ENCODE data around the gene IARS1. TPM values are rescaled to one million over a fixed set of nuclear protein-coding genes. Genes with fewer than 3 reads are reported as not detected.

IARS1 gene
- total RNA-seq, 4 donors from 2014 or later: 25.4 to 70.7 (median 48.0) TPM

DNA sequence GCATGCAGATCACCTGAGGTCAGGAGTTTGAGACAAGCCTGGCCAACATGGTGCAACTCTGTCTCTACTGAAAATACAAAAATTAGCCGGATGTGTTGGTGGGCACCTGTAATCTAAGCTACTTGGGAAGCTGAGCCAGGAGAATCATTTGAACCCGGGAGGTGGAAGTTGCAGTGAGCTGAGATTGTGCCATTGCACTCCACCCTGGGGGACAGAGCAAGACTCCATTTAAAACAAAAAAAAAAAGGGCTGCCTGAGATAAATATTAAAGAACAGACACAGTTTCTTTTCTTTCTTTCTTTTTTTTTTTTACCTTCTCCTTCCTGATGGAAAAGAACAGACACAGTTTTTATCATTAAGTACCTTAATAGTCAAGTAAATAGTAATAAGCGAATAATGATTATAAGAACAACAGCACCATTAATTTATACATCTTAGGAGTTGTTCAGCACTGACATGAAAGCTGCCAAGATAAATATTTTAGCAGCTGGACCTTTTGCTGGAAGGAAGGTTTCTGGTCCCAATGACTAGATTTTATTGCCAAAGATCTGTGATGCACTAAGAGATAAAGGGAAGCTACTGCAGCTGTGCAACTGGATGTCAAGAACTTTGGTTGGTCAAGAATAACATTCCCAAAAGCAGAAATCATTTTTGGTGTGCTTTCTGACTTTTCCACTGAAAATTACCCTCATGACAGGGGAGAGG lies 39.2 kb upstream of the IARS1 start:
- no peaks in the 10 kb centered on the region for H3K27me3 ChIP-seq
- H3K27ac ChIP-seq: no peak overlapping the region
- 83 to 86% methylated on average over 3 of the region's 3 CpGs for WGBS, 2 donors (ENCODE audit: low coverage in 1 of 2)
- H3K9me3 ChIP-seq: no peaks in the 10 kb centered on the region
- H3K4me3 ChIP-seq: no peak overlapping the region
- in situ Hi-C loops (cut with MboI; ENCODE audit: low pct_ligation_motif_present in 1 of 4, low pct_unique_long_range_greater_than_20kb in 1 of 4, low sequenced_read_pairs in 3 of 4): loop anchor here in 3 of 4 donors (10.0 to 25.0 kb wide), 5 partner anchors 102 to 455 kb away; no protein-coding TSS in a partner anchor
- intact Hi-C loops (cut with DNase I; ENCODE audit: low total_unique reads): loop anchor here (5.0 kb wide), 1 partner anchor 305 kb away; no protein-coding TSS in a partner anchor
- no peak for DNase-seq
- no peak for TF ChIP-seq POLR2AphosphoS5 (IDR thresholded peaks at IDR 0.05)
- TF ChIP-seq, protein P1, sequence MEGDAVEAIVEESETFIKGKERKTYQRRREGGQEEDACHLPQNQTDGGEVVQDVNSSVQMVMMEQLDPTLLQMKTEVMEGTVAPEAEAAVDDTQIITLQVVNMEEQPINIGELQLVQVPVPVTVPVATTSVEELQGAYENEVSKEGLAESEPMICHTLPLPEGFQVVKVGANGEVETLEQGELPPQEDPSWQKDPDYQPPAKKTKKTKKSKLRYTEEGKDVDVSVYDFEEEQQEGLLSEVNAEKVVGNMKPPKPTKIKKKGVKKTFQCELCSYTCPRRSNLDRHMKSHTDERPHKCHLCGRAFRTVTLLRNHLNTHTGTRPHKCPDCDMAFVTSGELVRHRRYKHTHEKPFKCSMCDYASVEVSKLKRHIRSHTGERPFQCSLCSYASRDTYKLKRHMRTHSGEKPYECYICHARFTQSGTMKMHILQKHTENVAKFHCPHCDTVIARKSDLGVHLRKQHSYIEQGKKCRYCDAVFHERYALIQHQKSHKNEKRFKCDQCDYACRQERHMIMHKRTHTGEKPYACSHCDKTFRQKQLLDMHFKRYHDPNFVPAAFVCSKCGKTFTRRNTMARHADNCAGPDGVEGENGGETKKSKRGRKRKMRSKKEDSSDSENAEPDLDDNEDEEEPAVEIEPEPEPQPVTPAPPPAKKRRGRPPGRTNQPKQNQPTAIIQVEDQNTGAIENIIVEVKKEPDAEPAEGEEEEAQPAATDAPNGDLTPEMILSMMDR (IDR thresholded peaks at IDR 0.05): no peak
- TF ChIP-seq EP300 (IDR thresholded peaks at IDR 0.05; ENCODE audit: low read depth): no peak
- no peak for TF ChIP-seq POLR2A (IDR thresholded peaks at IDR 0.05)
- H3K36me3 ChIP-seq: no peaks in the 10 kb centered on the region
- no peaks in the 10 kb centered on the region for H3K4me1 ChIP-seq

DNA sequence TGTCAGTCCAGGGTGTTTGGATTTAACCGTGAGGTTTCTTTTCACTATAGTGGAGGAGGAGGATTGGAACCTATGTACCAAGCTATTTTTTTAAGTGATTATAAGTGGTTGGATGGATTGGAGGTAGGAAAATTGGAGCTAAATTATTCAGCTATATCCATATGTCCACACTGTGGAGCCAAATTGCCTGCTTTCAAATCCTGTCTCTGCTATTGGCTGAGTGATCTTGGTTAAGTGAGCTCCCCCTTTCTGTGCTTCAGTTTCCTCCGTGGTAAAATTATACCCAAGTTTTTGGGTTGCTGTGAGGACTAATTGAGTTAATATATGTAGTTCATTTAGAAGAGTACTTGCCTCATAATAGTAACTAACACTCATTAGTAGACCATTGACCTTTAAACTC lies 34.7 kb upstream of the IARS1 start:
- WGBS, 2 donors (ENCODE audit: low coverage in 1 of 2): 31 to 42% methylated on average over 2 of the region's 2 CpGs
- H3K9me3 ChIP-seq: no peaks in the 10 kb centered on the region
- peaks cover 11 to 26% (median 16%) of the 10 kb centered on the region in 4 donors for H3K4me1 ChIP-seq
- H3K27me3 ChIP-seq: no peaks in the 10 kb centered on the region
- H3K27ac ChIP-seq: no peak overlapping the region
- H3K4me3 ChIP-seq: no peak overlapping the region
- TF ChIP-seq POLR2AphosphoS5 (IDR thresholded peaks at IDR 0.05) (no peak), EP300 (IDR thresholded peaks at IDR 0.05; ENCODE audit: low read depth) (no peak), POLR2A (IDR thresholded peaks at IDR 0.05) (no peak)
- TF ChIP-seq, protein P1 (IDR thresholded peaks at IDR 0.05): no peak
- no peak for DNase-seq
- in situ Hi-C loops (cut with MboI; ENCODE audit: low pct_ligation_motif_present in 1 of 4, low pct_unique_long_range_greater_than_20kb in 1 of 4, low sequenced_read_pairs in 3 of 4) (loop anchor here in 2 of 4 donors (25.0 kb wide), 2 partner anchors 109 to 459 kb away; no protein-coding TSS in a partner anchor), intact Hi-C loops (cut with DNase I; ENCODE audit: low total_unique reads) (no loop called here)
- no peaks in the 10 kb centered on the region for H3K36me3 ChIP-seq

DNA sequence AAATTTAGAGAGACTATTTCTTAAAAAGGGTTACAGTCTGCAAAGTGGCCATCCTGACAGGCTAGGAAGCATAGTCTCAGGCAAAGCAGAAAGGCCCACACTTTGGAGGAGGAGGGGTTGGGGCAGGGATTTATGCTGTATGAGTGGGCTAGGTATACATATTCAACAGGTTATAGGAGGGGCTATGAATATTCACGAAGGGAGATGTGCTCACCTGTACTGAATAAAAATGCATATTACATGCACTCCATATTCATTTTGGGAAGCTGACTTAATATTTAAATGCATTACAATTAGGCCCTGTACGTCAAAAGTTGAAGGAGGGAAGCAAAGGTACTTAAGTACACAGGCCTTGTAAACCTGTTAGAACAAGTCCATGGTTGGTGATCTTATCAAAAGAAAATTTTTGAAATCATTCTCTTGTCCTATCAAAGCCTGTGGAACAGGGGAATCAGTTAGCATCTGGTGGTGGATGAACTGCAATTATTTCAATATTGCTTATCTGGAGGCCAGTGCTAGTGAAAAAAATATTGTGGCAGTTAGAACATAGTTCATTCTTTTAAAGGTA lies 33.9 kb upstream of the IARS1 start:
- no peak overlapping the region for H3K4me3 ChIP-seq
- no peaks in the 10 kb centered on the region for H3K27me3 ChIP-seq
- DNase-seq: no peak
- in situ Hi-C loops (cut with MboI; ENCODE audit: low pct_ligation_motif_present in 1 of 4, low pct_unique_long_range_greater_than_20kb in 1 of 4, low sequenced_read_pairs in 3 of 4) (loop anchor here in 2 of 4 donors (25.0 kb wide), 2 partner anchors 110 to 460 kb away; no protein-coding TSS in a partner anchor), intact Hi-C loops (cut with DNase I; ENCODE audit: low total_unique reads) (no loop called here)
- no peak overlapping the region for H3K27ac ChIP-seq
- WGBS, 2 donors (ENCODE audit: low coverage in 1 of 2): 76 to 85% methylated on average over 2 of the region's 2 CpGs
- peaks cover 0 to 4% (median under 1%) of the 10 kb centered on the region in 4 donors for H3K36me3 ChIP-seq
- TF ChIP-seq POLR2A (IDR thresholded peaks at IDR 0.05) (no peak), POLR2AphosphoS5 (IDR thresholded peaks at IDR 0.05) (no peak), EP300 (IDR thresholded peaks at IDR 0.05; ENCODE audit: low read depth) (no peak)
- TF ChIP-seq, protein P1 (IDR thresholded peaks at IDR 0.05): no peak
- H3K9me3 ChIP-seq: no peaks in the 10 kb centered on the region
- H3K4me1 ChIP-seq: peaks cover 11 to 26% (median 16%) of the 10 kb centered on the region in 4 donors

DNA sequence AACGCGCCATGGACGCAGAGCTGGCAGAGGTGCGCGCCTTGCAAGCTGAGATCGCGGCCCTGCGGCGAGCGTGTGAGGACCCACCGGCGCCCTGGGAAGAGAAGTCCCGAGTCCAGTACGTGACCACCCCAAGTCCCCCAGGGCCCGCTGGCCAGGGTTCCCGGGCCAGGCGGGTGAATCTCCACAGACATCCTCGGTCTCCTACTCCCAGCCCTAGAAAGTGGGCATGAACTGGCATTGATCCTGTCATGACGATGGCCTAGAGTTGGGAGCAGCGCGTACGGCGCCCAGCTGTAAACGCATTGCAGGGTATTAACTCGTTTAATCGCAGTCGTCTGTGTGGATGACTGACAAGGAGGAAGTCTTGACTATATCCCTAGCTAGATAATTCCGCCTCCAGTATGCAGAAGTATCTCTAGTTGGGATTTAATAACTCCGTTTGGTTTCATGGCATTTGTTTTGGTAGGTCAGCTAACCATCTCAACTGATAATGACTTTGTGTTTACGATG lies 32.5 kb upstream of the IARS1 start:
- no peak for DNase-seq
- Histone ChIP-seq H3K27me3 (no peaks in the 10 kb centered on the region), H3K4me3 (peak overlapping the region; percentile 58 to 91 (median 73)), H3K27ac (peak overlapping the region; percentile 90 to 95 (median 92)), H3K9me3 (no peaks in the 10 kb centered on the region), H3K4me1 (peaks cover 11 to 26% (median 16%) of the 10 kb centered on the region in 4 donors), H3K36me3 (peaks cover 0 to 15% (median 7%) of the 10 kb centered on the region in 4 donors)
- 1 to 17% methylated on average over 2 to 25 of the region's 30 CpGs for WGBS, 2 donors (ENCODE audit: low coverage in 1 of 2)
- TF ChIP-seq EP300 (IDR thresholded peaks at IDR 0.05; ENCODE audit: low read depth): no peak
- TF ChIP-seq POLR2AphosphoS5 (IDR thresholded peaks at IDR 0.05): no peak
- no peak for TF ChIP-seq POLR2A (IDR thresholded peaks at IDR 0.05)
- TF ChIP-seq, protein P1 (IDR thresholded peaks at IDR 0.05): no peak
- intact Hi-C loops (cut with DNase I; ENCODE audit: low total_unique reads): no loop called here
- in situ Hi-C loops (cut with MboI; ENCODE audit: low pct_ligation_motif_present in 1 of 4, low pct_unique_long_range_greater_than_20kb in 1 of 4, low sequenced_read_pairs in 3 of 4): loop anchor here in 2 of 4 donors (25.0 kb wide), 2 partner anchors 111 to 461 kb away; no protein-coding TSS in a partner anchor
